HEK293 (cell line): ENCODE results near the gene CHST8.

Experiments used
- BCL11B ChIP-seq: fragments of 450-650 bp; formaldehyde crosslinking; IDR thresholded peaks from 2 replicates; pipeline ENCODE4 v1.5.1; 2016; ENCODE audit warnings: low read depth, missing biosample characterization, missing genetic modification characterization
- GLI4 ChIP-seq: fragments of 450-650 bp; formaldehyde crosslinking; IDR thresholded peaks from 2 replicates; pipeline ENCODE4 v1.5.1; 2016; ENCODE audit warnings: missing biosample characterization, missing genetic modification characterization
- HOXA7 ChIP-seq: sonication (generic); formaldehyde crosslinking; IDR thresholded peaks from 2 replicates; pipeline ENCODE4 v1.8.1; 2022; ENCODE audit warnings: missing genetic modification reagents, borderline replicate concordance
- KLF7 ChIP-seq: fragments of 450-650 bp; formaldehyde crosslinking; IDR thresholded peaks from 2 replicates; pipeline ENCODE4 v1.5.1; 2016; ENCODE audit warnings: missing biosample characterization, missing genetic modification characterization, borderline replicate concordance
- KLF8 ChIP-seq: fragments of 450-650 bp; formaldehyde crosslinking; IDR thresholded peaks from 2 replicates; pipeline ENCODE4 v1.5.1; 2016; ENCODE audit warnings: missing biosample characterization, missing genetic modification characterization
- MYNN ChIP-seq: fragments of 450-650 bp; formaldehyde crosslinking; IDR thresholded peaks from 2 replicates; pipeline ENCODE4 v1.5.1; 2016; ENCODE audit warnings: missing biosample characterization, missing genetic modification characterization, borderline replicate concordance
- ZBTB20 ChIP-seq: fragments of 450-650 bp; formaldehyde crosslinking; IDR thresholded peaks from 2 replicates; pipeline ENCODE4 v1.5.1; 2016; ENCODE audit warnings: missing biosample characterization, missing genetic modification characterization
- ZBTB48 ChIP-seq: fragments of 450-650 bp; formaldehyde crosslinking; IDR thresholded peaks from 2 replicates; pipeline ENCODE4 v1.5.1; 2016; ENCODE audit warnings: missing biosample characterization, missing genetic modification characterization
- ZFHX2 ChIP-seq: fragments of 450-650 bp; formaldehyde crosslinking; conservative IDR thresholded peaks from 2 replicates; pipeline ENCODE4 v1.5.1; 2016; ENCODE audit warnings: missing biosample characterization, missing genetic modification characterization
- ZNF146 ChIP-seq: fragments of 450-650 bp; formaldehyde crosslinking; IDR thresholded peaks from 2 replicates; pipeline ENCODE4 v1.5.1; 2016; ENCODE audit warnings: missing biosample characterization, missing genetic modification characterization
- ZNF221 ChIP-seq: fragments of 450-650 bp; formaldehyde crosslinking; IDR thresholded peaks from 2 replicates; pipeline ENCODE4 v1.5.1; 2017; ENCODE audit warnings: missing biosample characterization, missing genetic modification characterization, borderline replicate concordance
- ZNF23 ChIP-seq: fragments of 450-650 bp; formaldehyde crosslinking; IDR thresholded peaks from 2 replicates; pipeline ENCODE4 v1.5.1; 2016; ENCODE audit warnings: missing biosample characterization, missing genetic modification characterization, borderline replicate concordance
- ZNF266 ChIP-seq: fragments of 450-650 bp; formaldehyde crosslinking; IDR thresholded peaks from 2 replicates; pipeline ENCODE4 v1.5.1; 2016; ENCODE audit warnings: missing biosample characterization, missing genetic modification characterization, low read depth
- ZNF350 ChIP-seq: fragments of 450-650 bp; formaldehyde crosslinking; IDR thresholded peaks from 2 replicates; pipeline ENCODE4 v1.5.0; 2017; ENCODE audit warnings: missing biosample characterization, mild to moderate bottlenecking, missing genetic modification characterization
- ZNF404 ChIP-seq: fragments of 450-650 bp; formaldehyde crosslinking; IDR thresholded peaks from 2 replicates; pipeline ENCODE4 v1.5.1; 2017; ENCODE audit warnings: missing biosample characterization, missing genetic modification characterization
- ZNF501 ChIP-seq: fragments of 450-650 bp; formaldehyde crosslinking; IDR thresholded peaks from 2 replicates; pipeline ENCODE4 v1.5.1; 2016; ENCODE audit warnings: missing biosample characterization, missing genetic modification characterization
- ZNF530 ChIP-seq: fragments of 450-650 bp; formaldehyde crosslinking; IDR thresholded peaks from 2 replicates; pipeline ENCODE4 v1.5.1; 2016; ENCODE audit warnings: low read depth, missing biosample characterization, missing genetic modification characterization
- ZNF544 ChIP-seq: fragments of 450-650 bp; formaldehyde crosslinking; IDR thresholded peaks from 2 replicates; pipeline ENCODE4 v1.5.0; 2017; ENCODE audit warnings: missing biosample characterization, missing genetic modification characterization
- ZNF561 ChIP-seq: fragments of 450-650 bp; IDR thresholded peaks from 2 replicates; pipeline ENCODE4 v1.5.1; 2018; ENCODE audit warnings: missing biosample characterization, missing genetic modification characterization, borderline replicate concordance
- ZNF596 ChIP-seq: fragments of 450-650 bp; IDR thresholded peaks from 2 replicates; pipeline ENCODE4 v1.5.0; 2018; ENCODE audit warnings: missing biosample characterization, mild to moderate bottlenecking, missing genetic modification characterization, moderate library complexity
- ZNF658 ChIP-seq: fragments of 450-650 bp; formaldehyde crosslinking; IDR thresholded peaks from 2 replicates; pipeline ENCODE4; 2016; ENCODE audit warnings: missing biosample characterization, missing genetic modification characterization
- ZNF660 ChIP-seq: fragments of 450-650 bp; IDR thresholded peaks from 2 replicates; pipeline ENCODE4 v1.5.1; 2018; ENCODE audit warnings: missing biosample characterization, mild to moderate bottlenecking, missing genetic modification characterization
- ZNF76 ChIP-seq: fragments of 450-650 bp; formaldehyde crosslinking; IDR thresholded peaks from 2 replicates; pipeline ENCODE4; 2016; ENCODE audit warnings: low read depth, missing biosample characterization, missing genetic modification characterization, borderline replicate concordance
- ZNF837 ChIP-seq: fragments of 450-650 bp; formaldehyde crosslinking; IDR thresholded peaks from 2 replicates; pipeline ENCODE4 v1.5.1; 2016; ENCODE audit warnings: missing biosample characterization, missing genetic modification characterization
- TF ChIP-seq, protein P1 (sequence below): fragments of 450-650 bp; formaldehyde crosslinking; IDR thresholded peaks from 2 replicates; pipeline ENCODE4 v1.5.1; 2016; ENCODE audit warnings: missing biosample characterization, missing genetic modification characterization, low read depth
- TF ChIP-seq, protein P2 (sequence below): fragments of 450-650 bp; formaldehyde crosslinking; IDR thresholded peaks from 2 replicates; pipeline ENCODE4 v1.5.1; 2016; ENCODE audit warnings: missing biosample characterization, missing genetic modification characterization
- TF ChIP-seq, protein P3 (sequence below): fragments of 450-650 bp; formaldehyde crosslinking; IDR thresholded peaks from 2 replicates; pipeline ENCODE4 v1.5.1; 2017; ENCODE audit warnings: missing biosample characterization, missing genetic modification characterization
- TF ChIP-seq, protein P4 (sequence below): fragments of 450-650 bp; formaldehyde crosslinking; IDR thresholded peaks from 2 replicates; pipeline ENCODE4 v1.5.1; 2016; ENCODE audit warnings: missing biosample characterization, missing genetic modification characterization
- TF ChIP-seq, protein P5 (sequence below): fragments of 450-650 bp; formaldehyde crosslinking; IDR thresholded peaks from 2 replicates; pipeline ENCODE4 v1.5.1; 2017; ENCODE audit warnings: missing biosample characterization, missing genetic modification characterization
- TF ChIP-seq, protein P6 (sequence below): fragments of 450-650 bp; IDR thresholded peaks from 2 replicates; pipeline ENCODE4 v1.5.1; 2018; ENCODE audit warnings: missing biosample characterization, mild to moderate bottlenecking, missing genetic modification characterization

CHST8 gene

DNA sequence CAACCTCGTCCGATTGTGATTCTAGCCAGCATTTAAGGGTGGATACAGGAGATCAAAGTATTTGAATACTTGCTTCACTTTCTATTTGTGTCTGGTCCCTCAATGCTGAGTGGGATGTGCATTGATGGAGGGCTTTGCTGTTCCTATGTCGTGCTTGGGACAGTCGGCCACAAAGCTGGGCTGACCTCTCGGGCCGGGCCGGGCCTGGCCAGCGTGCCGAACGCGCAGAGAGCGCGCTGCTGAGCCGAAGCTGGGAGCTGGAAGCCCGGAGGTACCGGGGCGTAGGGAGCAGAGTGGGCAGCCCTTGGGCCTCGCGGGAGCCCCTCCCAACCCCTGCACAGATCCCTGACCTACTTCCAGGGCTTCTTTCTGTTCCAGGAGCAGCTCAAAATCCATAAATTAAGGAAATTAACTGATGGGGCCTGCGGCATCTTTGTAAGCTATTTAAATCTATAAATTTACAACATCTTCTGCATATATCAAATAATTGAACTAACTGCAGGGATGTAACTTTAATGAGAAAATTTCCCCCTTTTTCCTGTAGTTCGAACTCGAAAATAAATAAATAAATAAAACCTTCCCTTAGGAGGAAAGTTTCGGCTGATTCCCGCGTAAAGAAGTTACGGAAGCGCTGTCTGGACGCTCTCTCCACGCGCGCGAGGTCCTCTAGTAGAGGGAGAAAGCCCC lies 173.1 kb downstream of the CHST8 start (continued):
- TF ChIP-seq, protein P1, sequence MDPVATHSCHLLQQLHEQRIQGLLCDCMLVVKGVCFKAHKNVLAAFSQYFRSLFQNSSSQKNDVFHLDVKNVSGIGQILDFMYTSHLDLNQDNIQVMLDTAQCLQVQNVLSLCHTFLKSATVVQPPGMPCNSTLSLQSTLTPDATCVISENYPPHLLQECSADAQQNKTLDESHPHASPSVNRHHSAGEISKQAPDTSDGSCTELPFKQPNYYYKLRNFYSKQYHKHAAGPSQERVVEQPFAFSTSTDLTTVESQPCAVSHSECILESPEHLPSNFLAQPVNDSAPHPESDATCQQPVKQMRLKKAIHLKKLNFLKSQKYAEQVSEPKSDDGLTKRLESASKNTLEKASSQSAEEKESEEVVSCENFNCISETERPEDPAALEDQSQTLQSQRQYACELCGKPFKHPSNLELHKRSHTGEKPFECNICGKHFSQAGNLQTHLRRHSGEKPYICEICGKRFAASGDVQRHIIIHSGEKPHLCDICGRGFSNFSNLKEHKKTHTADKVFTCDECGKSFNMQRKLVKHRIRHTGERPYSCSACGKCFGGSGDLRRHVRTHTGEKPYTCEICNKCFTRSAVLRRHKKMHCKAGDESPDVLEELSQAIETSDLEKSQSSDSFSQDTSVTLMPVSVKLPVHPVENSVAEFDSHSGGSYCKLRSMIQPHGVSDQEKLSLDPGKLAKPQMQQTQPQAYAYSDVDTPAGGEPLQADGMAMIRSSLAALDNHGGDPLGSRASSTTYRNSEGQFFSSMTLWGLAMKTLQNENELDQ, result no peak
- TF ChIP-seq, protein P2, sequence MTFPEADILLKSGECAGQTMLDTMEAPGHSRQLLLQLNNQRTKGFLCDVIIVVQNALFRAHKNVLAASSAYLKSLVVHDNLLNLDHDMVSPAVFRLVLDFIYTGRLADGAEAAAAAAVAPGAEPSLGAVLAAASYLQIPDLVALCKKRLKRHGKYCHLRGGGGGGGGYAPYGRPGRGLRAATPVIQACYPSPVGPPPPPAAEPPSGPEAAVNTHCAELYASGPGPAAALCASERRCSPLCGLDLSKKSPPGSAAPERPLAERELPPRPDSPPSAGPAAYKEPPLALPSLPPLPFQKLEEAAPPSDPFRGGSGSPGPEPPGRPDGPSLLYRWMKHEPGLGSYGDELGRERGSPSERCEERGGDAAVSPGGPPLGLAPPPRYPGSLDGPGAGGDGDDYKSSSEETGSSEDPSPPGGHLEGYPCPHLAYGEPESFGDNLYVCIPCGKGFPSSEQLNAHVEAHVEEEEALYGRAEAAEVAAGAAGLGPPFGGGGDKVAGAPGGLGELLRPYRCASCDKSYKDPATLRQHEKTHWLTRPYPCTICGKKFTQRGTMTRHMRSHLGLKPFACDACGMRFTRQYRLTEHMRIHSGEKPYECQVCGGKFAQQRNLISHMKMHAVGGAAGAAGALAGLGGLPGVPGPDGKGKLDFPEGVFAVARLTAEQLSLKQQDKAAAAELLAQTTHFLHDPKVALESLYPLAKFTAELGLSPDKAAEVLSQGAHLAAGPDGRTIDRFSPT (tag by site-specific recombination), result no peak
- TF ChIP-seq, protein P3, sequence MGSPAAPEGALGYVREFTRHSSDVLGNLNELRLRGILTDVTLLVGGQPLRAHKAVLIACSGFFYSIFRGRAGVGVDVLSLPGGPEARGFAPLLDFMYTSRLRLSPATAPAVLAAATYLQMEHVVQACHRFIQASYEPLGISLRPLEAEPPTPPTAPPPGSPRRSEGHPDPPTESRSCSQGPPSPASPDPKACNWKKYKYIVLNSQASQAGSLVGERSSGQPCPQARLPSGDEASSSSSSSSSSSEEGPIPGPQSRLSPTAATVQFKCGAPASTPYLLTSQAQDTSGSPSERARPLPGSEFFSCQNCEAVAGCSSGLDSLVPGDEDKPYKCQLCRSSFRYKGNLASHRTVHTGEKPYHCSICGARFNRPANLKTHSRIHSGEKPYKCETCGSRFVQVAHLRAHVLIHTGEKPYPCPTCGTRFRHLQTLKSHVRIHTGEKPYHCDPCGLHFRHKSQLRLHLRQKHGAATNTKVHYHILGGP, result 0 out of 2 replicates have a peak, but pooled peaks have one; percentile 2
- no peak for TF ChIP-seq ZNF596
- no peak for TF ChIP-seq KLF8 (tag by site-specific recombination)
- no peak for TF ChIP-seq ZNF146 (tag by site-specific recombination)
- TF ChIP-seq ZNF658 (tag by site-specific recombination), result no peak
- TF ChIP-seq ZNF837 (tag by site-specific recombination), result no peak
- no peak for TF ChIP-seq GLI4 (tag by site-specific recombination)
- TF ChIP-seq ZNF404 (tag by site-specific recombination), result no peak
- no peak for TF ChIP-seq HOXA7 (CRISPR knock-in tag)
- no peak for TF ChIP-seq ZNF544
- TF ChIP-seq ZNF561 (tag by site-specific recombination), result no peak; the same call in 1 of the 2 replicates
- peak; percentile 15; the same call in 1 of the 2 replicates for TF ChIP-seq ZBTB20 (tag by site-specific recombination)
- TF ChIP-seq BCL11B (tag by site-specific recombination), result no peak
- TF ChIP-seq, protein P4, sequence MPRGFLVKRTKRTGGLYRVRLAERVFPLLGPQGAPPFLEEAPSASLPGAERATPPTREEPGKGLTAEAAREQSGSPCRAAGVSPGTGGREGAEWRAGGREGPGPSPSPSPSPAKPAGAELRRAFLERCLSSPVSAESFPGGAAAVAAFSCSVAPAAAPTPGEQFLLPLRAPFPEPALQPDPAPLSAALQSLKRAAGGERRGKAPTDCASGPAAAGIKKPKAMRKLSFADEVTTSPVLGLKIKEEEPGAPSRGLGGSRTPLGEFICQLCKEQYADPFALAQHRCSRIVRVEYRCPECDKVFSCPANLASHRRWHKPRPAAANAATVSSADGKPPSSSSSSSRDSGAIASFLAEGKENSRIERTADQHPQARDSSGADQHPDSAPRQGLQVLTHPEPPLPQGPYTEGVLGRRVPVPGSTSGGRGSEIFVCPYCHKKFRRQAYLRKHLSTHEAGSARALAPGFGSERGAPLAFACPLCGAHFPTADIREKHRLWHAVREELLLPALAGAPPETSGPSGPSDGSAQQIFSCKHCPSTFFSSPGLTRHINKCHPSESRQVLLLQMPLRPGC, result no peak
- TF ChIP-seq ZNF76 (tag by site-specific recombination), result no peak
- no peak for TF ChIP-seq ZNF660 (tag by site-specific recombination)
- no peak for TF ChIP-seq ZNF530 (tag by site-specific recombination)
- TF ChIP-seq ZNF350, result no peak
- no peak for TF ChIP-seq ZNF221 (tag by site-specific recombination)
- peak; percentile 73; the same call in 1 of the 2 replicates for TF ChIP-seq ZBTB48 (tag by site-specific recombination)
- TF ChIP-seq MYNN, result no peak
- no peak for TF ChIP-seq ZNF266 (tag by site-specific recombination)
- TF ChIP-seq, protein P5, sequence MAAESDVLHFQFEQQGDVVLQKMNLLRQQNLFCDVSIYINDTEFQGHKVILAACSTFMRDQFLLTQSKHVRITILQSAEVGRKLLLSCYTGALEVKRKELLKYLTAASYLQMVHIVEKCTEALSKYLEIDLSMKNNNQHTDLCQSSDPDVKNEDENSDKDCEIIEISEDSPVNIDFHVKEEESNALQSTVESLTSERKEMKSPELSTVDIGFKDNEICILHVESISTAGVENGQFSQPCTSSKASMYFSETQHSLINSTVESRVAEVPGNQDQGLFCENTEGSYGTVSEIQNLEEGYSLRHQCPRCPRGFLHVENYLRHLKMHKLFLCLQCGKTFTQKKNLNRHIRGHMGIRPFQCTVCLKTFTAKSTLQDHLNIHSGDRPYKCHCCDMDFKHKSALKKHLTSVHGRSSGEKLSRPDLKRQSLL (tag by site-specific recombination), result no peak
- TF ChIP-seq, protein P6, sequence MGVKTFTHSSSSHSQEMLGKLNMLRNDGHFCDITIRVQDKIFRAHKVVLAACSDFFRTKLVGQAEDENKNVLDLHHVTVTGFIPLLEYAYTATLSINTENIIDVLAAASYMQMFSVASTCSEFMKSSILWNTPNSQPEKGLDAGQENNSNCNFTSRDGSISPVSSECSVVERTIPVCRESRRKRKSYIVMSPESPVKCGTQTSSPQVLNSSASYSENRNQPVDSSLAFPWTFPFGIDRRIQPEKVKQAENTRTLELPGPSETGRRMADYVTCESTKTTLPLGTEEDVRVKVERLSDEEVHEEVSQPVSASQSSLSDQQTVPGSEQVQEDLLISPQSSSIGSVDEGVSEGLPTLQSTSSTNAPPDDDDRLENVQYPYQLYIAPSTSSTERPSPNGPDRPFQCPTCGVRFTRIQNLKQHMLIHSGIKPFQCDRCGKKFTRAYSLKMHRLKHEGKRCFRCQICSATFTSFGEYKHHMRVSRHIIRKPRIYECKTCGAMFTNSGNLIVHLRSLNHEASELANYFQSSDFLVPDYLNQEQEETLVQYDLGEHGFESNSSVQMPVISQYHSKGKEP (tag by site-specific recombination), result no peak
- no peak for TF ChIP-seq ZNF23 (tag by site-specific recombination)
- no peak for TF ChIP-seq KLF7 (tag by site-specific recombination)
- TF ChIP-seq ZNF501, result no peak
- peak; percentile 51 for TF ChIP-seq ZFHX2 (tag by site-specific recombination)
